GM18870 (cell line): ENCODE measurements around the gene COA1.
"Not testable (repeated sequence)": the region's sequence is repeated elsewhere in the genome, so short reads cannot be mapped to it uniquely, and the experiment has no call there.

Experiments used
- ATAC-seq: cut with Tn5 transposase; IDR thresholded peaks from one replicate; pipeline ENCODE4 v1.9.1; 2021; ENCODE audit warnings: moderate library complexity; ENCODE audit not compliant: unreplicated experiment

The COA1 gene

GRCh38 chr7:43731494-43731893 is 2.2 kb upstream of the COA1 start:
- ATAC-seq = not testable (repeated sequence)

DNA sequence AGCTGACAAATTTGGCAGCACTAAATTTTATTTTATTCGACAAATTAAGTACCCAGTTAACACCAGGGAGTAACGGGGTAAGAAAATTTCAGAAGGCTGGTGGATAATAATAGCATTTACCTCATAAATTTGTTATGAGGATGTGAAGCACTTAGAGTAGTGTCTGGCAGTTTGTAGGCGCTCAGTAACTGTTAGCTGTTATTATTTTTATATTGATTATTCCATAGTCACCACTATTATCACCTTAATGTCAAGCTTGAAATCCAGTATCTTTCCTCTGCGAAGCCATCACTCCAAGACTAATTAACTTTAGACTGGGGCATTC is 563 bp upstream of the COA1 start:
- no peak for ATAC-seq

- no peak for ATAC-seq
Observed at GRCh38 chr7:43727494-43727893, 1.8 kb downstream of the COA1 start.

DNA sequence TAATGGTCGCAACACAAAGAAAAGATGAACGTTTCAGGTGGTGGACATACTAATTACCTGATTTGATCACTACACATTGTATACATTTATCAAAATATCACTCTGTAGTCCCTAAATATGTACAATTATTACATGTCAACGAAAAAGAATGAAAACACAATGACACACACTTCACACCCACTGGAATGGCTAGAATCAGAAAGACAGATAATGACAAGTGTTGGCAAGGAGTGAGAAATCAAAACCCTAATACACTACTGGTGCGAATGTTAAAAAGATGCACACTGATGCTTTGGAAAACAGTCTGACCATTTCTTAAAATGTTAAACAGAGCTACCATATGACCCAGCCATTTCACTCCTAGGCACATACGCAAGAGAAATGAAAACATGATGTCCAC is 2.3 kb downstream of the COA1 start:
- no peak for ATAC-seq

DNA sequence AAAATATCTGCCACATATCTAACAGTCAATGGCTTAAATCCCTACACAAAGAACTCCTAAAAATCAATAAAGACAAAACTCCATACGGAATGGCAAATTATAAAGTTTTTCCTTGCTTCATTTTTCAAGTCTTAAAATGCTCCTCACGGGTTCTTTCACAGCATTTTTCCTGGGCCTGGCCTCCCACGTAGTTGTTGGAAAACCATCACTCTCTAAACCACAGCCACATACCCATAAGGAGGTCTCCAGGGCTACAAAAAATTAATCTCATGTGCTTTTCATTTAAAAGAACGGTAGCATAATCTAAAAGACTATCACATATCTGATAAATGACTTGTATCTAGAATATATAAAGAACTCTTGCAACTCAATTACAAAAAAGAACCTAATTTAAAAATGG is 2.9 kb downstream of the COA1 start:
- ATAC-seq = no peak

DNA sequence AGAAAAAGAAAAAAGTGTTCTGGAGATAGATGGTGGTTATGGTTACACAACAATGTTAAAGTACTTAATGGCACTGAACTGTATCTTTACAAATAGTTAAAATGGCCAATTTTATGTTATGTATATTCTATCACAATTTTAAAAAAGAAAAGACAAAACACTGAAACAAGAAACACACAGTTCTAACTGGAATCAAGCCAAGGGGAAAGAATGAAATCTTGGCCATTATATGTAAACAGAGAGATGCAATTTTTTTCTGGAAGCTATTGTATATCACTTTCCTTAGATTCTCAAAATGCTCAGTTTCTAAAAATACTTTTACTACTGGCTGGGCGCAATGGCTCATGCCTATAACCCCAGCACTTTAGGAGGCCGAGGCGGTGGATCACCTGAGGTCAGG is 4.1 kb downstream of the COA1 start:
- ATAC-seq = no peak

- ATAC-seq = no peak
Observed at GRCh38 chr7:43723007-43723341, 6.3 kb downstream of the COA1 start.

DNA sequence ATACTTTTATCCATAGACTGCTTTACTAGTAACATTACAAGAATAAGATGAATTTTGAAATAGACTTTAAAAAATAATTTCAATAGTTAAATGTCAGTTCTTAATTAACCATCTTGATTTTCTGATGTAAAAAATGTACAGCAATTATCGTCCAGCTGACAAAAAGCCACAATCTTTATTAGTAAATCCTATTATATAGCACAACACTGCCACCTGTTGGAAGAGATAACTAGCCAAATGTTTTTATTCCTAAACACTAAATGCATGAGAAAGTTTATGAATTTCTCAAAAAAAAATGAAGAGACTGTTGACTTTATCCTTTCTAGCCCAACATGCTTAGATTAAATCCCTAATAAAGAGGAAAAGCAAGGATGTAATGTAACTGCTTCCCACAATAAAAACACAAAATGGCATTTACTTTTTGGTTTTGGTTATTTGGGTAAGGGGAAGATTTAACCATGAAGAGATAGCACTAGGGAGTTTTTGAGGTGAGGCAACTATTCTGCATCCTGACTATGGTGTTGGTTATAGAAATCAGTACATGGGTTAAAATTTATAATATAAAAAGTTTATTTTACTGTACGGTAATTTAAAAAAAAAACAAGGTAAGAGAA is 8.0 kb downstream of the COA1 start:
- no peak for ATAC-seq

- ATAC-seq = no peak
Observed at GRCh38 chr7:43716598-43716997, 12.7 kb downstream of the COA1 start.

GRCh38 chr7:43715966-43716365 is 13.4 kb downstream of the COA1 start:
- not testable (repeated sequence) for ATAC-seq

- ATAC-seq = no peak
Observed at GRCh38 chr7:43711503-43711902, 17.8 kb downstream of the COA1 start.

DNA sequence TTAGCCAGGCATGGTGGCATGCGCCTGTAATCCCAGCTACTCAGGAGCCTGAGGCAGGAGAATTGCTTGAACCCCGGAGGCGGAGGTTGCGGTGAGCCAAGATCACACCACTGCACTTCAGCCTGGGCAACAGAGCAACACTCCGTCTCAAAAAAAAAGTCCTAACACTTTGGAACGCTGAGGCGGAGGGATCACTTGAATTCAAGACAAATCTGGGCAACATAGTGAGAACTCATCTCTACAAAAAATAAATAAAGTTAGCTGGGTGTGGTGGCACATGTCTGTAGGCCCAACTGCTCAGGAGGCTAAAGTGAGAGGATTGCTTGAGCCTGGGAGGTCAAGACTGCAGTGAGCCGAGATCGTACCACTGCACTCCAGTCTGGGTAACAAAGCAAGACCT is 21.3 kb downstream of the COA1 start:
- not testable (repeated sequence) for ATAC-seq

GRCh38 chr7:43703573-43703972 is 25.8 kb downstream of the COA1 start:
- ATAC-seq = no peak

- ATAC-seq = no peak
Observed at GRCh38 chr7:43702974-43703373, 26.3 kb downstream of the COA1 start.

- ATAC-seq = no peak
Observed at GRCh38 chr7:43701929-43702328, 27.4 kb downstream of the COA1 start.

GRCh38 chr7:43701500-43701854 is 27.8 kb downstream of the COA1 start:
- ATAC-seq = no peak

DNA sequence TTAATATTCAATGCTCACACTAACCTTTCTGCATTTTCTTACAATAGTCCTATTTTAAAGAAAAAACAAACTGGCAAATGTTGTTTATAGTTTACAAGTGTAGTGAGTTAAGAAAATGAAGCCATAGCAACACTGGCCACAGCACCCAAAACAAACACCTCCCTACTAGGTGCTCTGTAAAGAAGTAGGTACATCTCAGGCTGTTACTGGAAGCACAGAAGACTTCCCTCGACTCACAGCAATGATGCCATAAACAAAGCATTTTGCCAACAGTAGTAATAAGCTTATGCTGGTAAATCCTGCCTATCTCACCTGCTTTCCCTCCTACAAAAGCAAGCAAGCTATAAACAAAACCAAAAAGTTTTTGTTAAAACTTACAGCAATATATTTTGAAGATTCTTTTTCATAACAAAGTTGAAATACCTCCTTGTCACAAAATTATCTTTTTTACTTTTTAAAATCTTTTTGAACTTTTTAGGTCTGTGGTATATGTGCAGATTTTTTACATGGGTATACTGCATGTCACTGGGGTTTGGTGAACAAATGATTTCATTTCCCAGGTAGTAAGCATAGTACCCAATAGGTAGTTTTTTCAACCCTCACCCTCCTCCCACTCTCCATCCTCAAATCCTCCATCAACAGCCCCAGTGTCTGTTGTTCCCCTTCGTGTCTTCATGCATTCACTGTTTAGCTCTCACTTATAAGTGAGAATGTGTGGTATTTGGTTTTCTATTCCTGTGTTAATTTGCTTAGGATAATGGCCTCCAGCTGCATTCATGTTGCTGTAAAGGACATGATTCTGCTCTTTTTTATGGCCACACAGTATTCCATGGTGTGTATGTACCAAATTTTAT is 28.4 kb downstream of the COA1 start:
- no peak for ATAC-seq

- no peak for ATAC-seq
Observed at GRCh38 chr7:43700059-43700501, 29.2 kb downstream of the COA1 start.

DNA sequence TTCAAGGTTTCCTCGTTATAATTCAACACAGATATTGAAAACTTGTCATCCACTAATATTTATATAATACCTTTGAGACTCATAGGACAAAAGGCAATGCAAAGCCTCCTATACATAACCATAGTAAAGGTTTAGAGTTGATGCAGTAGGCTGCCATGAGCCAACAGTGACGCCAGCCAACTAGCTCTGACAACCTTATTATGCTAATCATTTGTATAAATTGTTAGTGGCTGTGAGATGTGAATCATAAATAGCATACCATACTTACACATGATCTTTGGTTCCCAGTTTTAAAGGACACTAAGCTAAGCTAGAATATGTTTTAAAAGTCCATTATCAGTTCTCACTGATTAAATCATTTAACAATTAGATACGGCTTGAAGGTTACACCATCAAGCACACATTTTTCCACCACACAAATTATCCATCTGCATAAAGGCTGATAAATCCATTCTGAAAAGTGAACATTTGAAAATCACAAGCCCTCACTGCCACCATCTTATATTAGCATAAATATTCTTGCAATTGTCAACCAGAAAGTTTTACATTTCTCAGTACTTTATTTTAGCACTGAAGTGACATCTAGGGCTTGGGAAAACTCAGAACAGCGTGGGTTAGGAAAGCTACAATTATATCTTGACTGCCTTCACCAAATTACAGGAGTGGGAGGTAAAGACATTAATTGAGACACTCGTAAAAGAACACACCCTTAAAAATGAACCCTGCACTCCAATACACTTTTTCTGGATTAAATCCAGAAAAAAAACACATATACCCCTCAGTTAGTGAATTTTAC is 30.7 kb downstream of the COA1 start:
- no peak for ATAC-seq

DNA sequence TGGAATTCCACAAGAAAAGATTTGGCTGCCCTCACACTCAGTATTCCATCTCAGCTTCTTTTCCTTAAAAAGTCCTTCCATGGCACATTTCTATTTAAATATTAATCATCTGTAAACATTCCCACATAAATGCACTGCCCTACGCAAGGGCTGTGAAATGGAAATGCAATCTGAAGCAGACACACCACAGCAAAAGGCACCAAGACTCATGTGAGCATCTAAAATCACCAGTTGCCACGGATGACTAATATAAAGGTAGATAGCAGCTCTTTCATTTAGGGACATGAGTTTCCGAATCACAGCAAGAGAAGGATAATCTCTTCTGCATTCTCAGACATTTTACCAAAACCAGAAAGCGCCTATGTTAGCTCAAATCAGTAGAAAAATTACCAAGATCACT is 31.6 kb downstream of the COA1 start:
- ATAC-seq = no peak

DNA sequence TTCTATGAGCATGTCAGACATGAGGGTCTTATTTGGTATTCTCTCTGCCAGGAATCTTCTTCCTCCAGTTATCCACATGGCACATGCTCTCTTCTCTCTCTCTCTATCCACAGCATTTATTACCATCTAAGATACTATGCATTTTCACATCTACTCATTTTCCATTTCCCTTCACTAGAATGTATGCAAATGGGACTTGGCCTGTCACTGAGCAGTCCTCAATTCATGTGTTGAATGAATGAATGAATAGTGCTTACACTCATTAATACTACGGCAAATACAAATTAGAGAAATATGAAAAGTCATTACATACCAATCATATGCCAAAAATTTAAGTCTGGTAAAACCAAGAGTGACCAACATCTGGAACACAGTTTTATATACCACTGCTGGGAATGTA is 34.0 kb downstream of the COA1 start:
- no peak for ATAC-seq

GRCh38 chr7:43694399-43694748 is 34.9 kb downstream of the COA1 start:
- ATAC-seq = no peak
